Mucosa of rectum (tissue), 2 donors: Measurements from ENCODE around the gene FAF2.

Source experiments
- H3K27ac ChIP-seq, 2 donors: one replicate each; pipeline ENCODE4 v1.7.0; 2013; ENCODE audit warnings: inconsistent platforms in 2 of 2, low read depth in 2 of 2, low read length in 2 of 2
- H3K27me3 ChIP-seq, 2 donors: one replicate each; pipeline ENCODE4 v1.7.0; 2013; ENCODE audit warnings: low read length in 2 of 2; ENCODE audit not compliant: control insufficient read depth in 2 of 2, insufficient read depth in 2 of 2
- H3K36me3 ChIP-seq, 2 donors: one replicate each; pipeline ENCODE4 v1.7.0; 2013; ENCODE audit warnings: low read length in 2 of 2; ENCODE audit not compliant: control insufficient read depth in 2 of 2, insufficient read depth in 2 of 2
- H3K4me1 ChIP-seq, 2 donors: one replicate each; pipeline ENCODE4 v1.7.0; 2013; ENCODE audit warnings: low read length in 2 of 2, mild to moderate bottlenecking in 1 of 2; ENCODE audit not compliant: control insufficient read depth in 2 of 2, insufficient read depth in 2 of 2
- H3K4me3 ChIP-seq, 2 donors: one replicate each; pipeline ENCODE4 v1.7.0; 2013; ENCODE audit warnings: low read length in 2 of 2
- H3K9ac ChIP-seq, 2 donors: one replicate each; pipeline ENCODE4 v1.7.0; 2013; ENCODE audit warnings: low read length in 2 of 2, low read depth in 1 of 2, mild to moderate bottlenecking in 1 of 2
- H3K9me3 ChIP-seq, 2 donors: one replicate each; pipeline ENCODE4 v1.7.0; 2013; ENCODE audit warnings: low read length in 2 of 2; ENCODE audit not compliant: control insufficient read depth in 2 of 2
- donor health status: healthy.
- donor health status: Normal muscosa, but diverticular disease.

FAF2 gene

GRCh38 chr5:176528761-176529115 lies 80.6 kb downstream of the FAF2 start:
- H3K4me1 ChIP-seq = peaks cover 16 to 24% of the 10 kb centered on the region in 2 donors
- H3K4me3 ChIP-seq = no peak overlapping the region
- peaks cover 34 to 36% of the 10 kb centered on the region in 2 donors for H3K36me3 ChIP-seq
- H3K27ac ChIP-seq = no peak overlapping the region
- no peaks in the 10 kb centered on the region for H3K9me3 ChIP-seq
- no peaks in the 10 kb centered on the region for H3K27me3 ChIP-seq
- no peak overlapping the region for H3K9ac ChIP-seq

GRCh38 chr5:176529116-176529740 lies 81.0 kb downstream of the FAF2 start:
- no peak overlapping the region for H3K9ac ChIP-seq
- H3K36me3 ChIP-seq = peaks cover 34 to 36% of the 10 kb centered on the region in 2 donors
- H3K9me3 ChIP-seq = no peaks in the 10 kb centered on the region
- peaks cover 21 to 29% of the 10 kb centered on the region in 2 donors for H3K4me1 ChIP-seq
- no peaks in the 10 kb centered on the region for H3K27me3 ChIP-seq
- no peak overlapping the region for H3K27ac ChIP-seq
- no peak overlapping the region for H3K4me3 ChIP-seq

- no peaks in the 10 kb centered on the region for H3K9me3 ChIP-seq
- H3K4me1 ChIP-seq = peaks cover 26 to 34% of the 10 kb centered on the region in 2 donors
- H3K27ac ChIP-seq = no peak overlapping the region
- no peak overlapping the region for H3K4me3 ChIP-seq
- no peak overlapping the region for H3K9ac ChIP-seq
- H3K36me3 ChIP-seq = peaks cover 34 to 36% of the 10 kb centered on the region in 2 donors
- no peaks in the 10 kb centered on the region for H3K27me3 ChIP-seq
Observed at GRCh38 chr5:176529741-176530141, 81.6 kb downstream of the FAF2 start.

GRCh38 chr5:176530393-176530982 lies 82.3 kb downstream of the FAF2 start:
- no peak overlapping the region for H3K4me3 ChIP-seq
- no peak overlapping the region for H3K9ac ChIP-seq
- peaks cover 36 to 37% of the 10 kb centered on the region in 2 donors for H3K36me3 ChIP-seq
- H3K9me3 ChIP-seq = no peaks in the 10 kb centered on the region
- peaks cover 34 to 42% of the 10 kb centered on the region in 2 donors for H3K4me1 ChIP-seq
- no peaks in the 10 kb centered on the region for H3K27me3 ChIP-seq
- no peak overlapping the region for H3K27ac ChIP-seq

GRCh38 chr5:176530983-176531901 lies 83.1 kb downstream of the FAF2 start:
- H3K4me1 ChIP-seq = peaks cover 41 to 45% of the 10 kb centered on the region in 2 donors
- no peak overlapping the region for H3K4me3 ChIP-seq
- no peaks in the 10 kb centered on the region for H3K9me3 ChIP-seq
- peak overlapping the region in 1 of 2 donors; percentile 14 for H3K9ac ChIP-seq
- no peaks in the 10 kb centered on the region for H3K27me3 ChIP-seq
- peak overlapping the region in 1 of 2 donors; percentile 23 for H3K27ac ChIP-seq
- peaks cover 36 to 37% of the 10 kb centered on the region in 2 donors for H3K36me3 ChIP-seq

- Histone ChIP-seq H3K27ac (peak overlapping the region in 1 of 2 donors; percentile 23), H3K36me3 (peaks cover 36 to 37% of the 10 kb centered on the region in 2 donors), H3K4me1 (peaks cover 42 to 45% of the 10 kb centered on the region in 2 donors), H3K9me3 (no peaks in the 10 kb centered on the region), H3K9ac (no peak overlapping the region), H3K4me3 (no peak overlapping the region), H3K27me3 (no peaks in the 10 kb centered on the region)
Observed at GRCh38 chr5:176531902-176532493, 83.8 kb downstream of the FAF2 start.

GRCh38 chr5:176532795-176533194 lies 84.6 kb downstream of the FAF2 start:
- Histone ChIP-seq H3K27ac (peak overlapping the region in 1 of 2 donors; percentile 100), H3K27me3 (no peaks in the 10 kb centered on the region), H3K9ac (peak overlapping the region; percentile 34 to 91), H3K4me1 (peaks cover 42 to 45% of the 10 kb centered on the region in 2 donors), H3K4me3 (peak overlapping the region in 1 of 2 donors; percentile 7), H3K36me3 (peaks cover 33 to 34% of the 10 kb centered on the region in 2 donors), H3K9me3 (no peaks in the 10 kb centered on the region)

- Histone ChIP-seq H3K4me1 (peaks cover 46 to 49% of the 10 kb centered on the region in 2 donors), H3K4me3 (peak overlapping the region; percentile 24 to 98)
Observed at GRCh38 chr5:176533390-176533789, 85.2 kb downstream of the FAF2 start.

GRCh38 chr5:176533894-176534611 lies 85.9 kb downstream of the FAF2 start:
- Histone ChIP-seq H3K27me3 (no peaks in the 10 kb centered on the region), H3K4me1 (peaks cover 48 to 53% of the 10 kb centered on the region in 2 donors), H3K36me3 (peaks cover 21 to 23% of the 10 kb centered on the region in 2 donors), H3K9me3 (no peaks in the 10 kb centered on the region), H3K27ac (peak overlapping the region; percentile 99 to 100), H3K9ac (peak overlapping the region; percentile 91 to 97), H3K4me3 (peak overlapping the region; percentile 24 to 98)

More at GRCh38 chr5:176533390-176533789, 85.2 kb downstream of the FAF2 start:
- H3K9ac ChIP-seq = peak overlapping the region; percentile 34 to 91
- no peaks in the 10 kb centered on the region for H3K9me3 ChIP-seq
- H3K27ac ChIP-seq = peak overlapping the region; percentile 99 to 100
- H3K36me3 ChIP-seq = peaks cover 28 to 30% of the 10 kb centered on the region in 2 donors
- H3K27me3 ChIP-seq = no peaks in the 10 kb centered on the region
